GM19455 (cell line): ENCODE results near the gene MATR3.
"Not testable (repeated sequence)": the region's sequence is repeated elsewhere in the genome, so short reads cannot be mapped to it uniquely, and the experiment has no call there.

Experiments used
- ATAC-seq: cut with Tn5 transposase; IDR thresholded peaks from one replicate; pipeline ENCODE4 v1.9.1; 2021; ENCODE audit not compliant: unreplicated experiment

The MATR3 gene

DNA sequence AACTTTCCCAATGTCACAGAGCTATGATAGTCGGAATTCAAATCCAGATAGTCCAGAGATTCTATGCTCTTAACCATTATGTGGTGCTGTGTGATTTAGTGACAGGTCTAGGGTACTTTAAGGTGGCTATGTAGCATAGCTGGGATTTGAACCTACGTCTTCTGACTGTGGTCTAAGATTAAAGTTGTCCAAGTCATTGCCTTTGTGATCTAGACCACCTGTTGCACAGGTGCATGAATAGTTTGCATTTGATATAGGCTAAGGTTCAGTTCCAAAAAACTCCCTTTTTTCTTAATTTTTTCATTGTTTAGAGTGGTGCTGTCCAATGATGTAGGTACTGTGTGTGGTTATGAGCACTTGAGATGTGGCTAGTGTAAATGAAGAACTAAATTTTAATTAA, 50.6 kb downstream of the MATR3 start:
- ATAC-seq: no peak

GRCh38 chr5:139345442-139345841, 51.9 kb downstream of the MATR3 start:
- not testable (repeated sequence) for ATAC-seq

- not testable (repeated sequence) for ATAC-seq
These were observed 54.3 kb downstream of the MATR3 start for GRCh38 chr5:139347863-139348262.

DNA sequence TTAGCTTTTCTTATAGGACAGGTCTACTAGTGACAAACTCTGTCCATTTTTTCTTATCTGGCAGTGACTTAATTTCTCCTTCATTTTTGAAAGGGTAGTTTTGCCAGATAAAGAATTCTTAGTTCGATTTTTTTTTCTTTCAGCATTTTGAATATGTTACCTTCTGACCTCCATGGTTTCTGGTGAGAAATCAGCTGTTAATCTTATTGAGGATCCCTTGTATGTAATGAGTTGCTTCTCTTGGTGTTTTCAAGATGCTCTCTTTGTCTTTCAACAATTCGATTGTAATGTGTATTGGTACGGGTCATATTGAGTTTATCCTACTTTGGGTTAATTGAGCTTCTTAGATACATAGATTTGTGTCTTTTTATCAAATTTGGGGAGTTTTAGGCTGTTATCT, 60.6 kb downstream of the MATR3 start:
- no peak for ATAC-seq

GRCh38 chr5:139355900-139356299, 62.4 kb downstream of the MATR3 start:
- not testable (repeated sequence) for ATAC-seq

- no peak for ATAC-seq
These were observed 64.5 kb downstream of the MATR3 start for GRCh38 chr5:139358064-139358463.

DNA sequence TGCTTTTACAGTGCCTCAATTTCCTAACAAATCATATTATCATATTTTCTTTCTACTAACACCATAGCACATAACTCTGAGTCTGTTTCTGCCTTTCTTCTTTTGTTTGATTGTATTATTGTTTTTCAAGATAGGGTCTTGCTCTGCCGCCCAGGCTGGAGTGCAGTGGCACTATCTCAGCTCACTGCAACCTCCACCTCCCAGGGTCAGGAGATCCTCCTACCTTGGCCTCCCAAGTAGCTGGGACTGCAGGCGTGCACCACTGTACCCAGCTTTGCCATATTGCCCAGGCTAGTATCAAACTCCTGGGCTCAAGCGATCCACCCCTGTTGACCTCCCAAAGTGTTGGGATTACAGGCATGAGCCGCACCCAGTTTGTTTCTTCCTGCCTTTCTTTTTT, 66.8 kb downstream of the MATR3 start:
- ATAC-seq: no peak

DNA sequence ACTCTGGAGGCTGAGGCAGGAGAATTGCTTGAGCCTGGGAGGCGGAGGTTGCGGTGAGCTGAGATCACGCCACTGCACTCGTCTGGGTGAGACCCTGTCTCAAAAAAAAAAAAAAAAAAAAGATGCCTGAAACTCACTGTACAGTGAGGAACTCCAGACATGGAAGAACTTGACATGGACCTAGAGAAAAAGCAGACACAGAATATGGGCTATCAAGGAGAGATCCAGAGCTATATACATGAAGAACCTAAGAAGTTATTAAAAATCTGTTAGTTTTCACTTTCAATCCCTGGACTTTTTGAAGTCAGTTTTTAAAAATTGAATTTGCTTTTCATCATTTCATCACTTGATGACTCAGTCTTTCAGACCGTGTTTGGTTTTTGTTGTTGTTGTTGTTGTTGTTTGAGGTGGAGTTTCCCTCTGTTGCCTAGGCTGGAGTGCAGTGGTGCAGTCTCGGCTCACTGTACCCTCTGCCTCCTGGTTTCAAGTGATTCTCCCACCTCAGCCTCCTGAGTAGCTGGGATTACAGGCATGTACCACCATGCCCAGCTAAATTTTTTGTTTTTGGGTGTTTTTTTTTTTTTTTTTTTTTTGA, 68.4 kb downstream of the MATR3 start:
- ATAC-seq: no peak

- no peak for ATAC-seq
These were observed 70.4 kb downstream of the MATR3 start for GRCh38 chr5:139363937-139364336.

DNA sequence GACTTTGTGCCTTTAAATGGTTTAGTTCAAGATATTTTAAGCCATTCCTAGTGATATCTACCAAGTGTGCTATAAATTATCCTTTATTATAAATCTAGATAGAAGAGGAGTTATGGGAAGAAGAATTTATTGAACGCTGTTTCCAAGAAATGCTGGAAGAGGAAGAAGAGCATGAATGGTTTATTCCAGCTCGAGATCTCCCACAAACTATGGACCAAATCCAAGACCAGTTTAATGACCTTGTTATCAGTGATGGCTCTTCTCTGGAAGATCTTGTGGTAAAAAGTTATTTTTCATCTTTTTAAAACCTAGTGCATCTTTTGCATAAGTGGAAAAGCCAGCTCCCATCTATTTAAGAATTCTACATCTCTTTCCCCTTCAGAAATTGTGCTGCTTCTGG, 70.9 kb downstream of the MATR3 start:
- ATAC-seq: no peak

GRCh38 chr5:139368613-139369012, 75.1 kb downstream of the MATR3 start:
- no peak for ATAC-seq

- no peak for ATAC-seq
These were observed 75.6 kb downstream of the MATR3 start for GRCh38 chr5:139369181-139369580.

DNA sequence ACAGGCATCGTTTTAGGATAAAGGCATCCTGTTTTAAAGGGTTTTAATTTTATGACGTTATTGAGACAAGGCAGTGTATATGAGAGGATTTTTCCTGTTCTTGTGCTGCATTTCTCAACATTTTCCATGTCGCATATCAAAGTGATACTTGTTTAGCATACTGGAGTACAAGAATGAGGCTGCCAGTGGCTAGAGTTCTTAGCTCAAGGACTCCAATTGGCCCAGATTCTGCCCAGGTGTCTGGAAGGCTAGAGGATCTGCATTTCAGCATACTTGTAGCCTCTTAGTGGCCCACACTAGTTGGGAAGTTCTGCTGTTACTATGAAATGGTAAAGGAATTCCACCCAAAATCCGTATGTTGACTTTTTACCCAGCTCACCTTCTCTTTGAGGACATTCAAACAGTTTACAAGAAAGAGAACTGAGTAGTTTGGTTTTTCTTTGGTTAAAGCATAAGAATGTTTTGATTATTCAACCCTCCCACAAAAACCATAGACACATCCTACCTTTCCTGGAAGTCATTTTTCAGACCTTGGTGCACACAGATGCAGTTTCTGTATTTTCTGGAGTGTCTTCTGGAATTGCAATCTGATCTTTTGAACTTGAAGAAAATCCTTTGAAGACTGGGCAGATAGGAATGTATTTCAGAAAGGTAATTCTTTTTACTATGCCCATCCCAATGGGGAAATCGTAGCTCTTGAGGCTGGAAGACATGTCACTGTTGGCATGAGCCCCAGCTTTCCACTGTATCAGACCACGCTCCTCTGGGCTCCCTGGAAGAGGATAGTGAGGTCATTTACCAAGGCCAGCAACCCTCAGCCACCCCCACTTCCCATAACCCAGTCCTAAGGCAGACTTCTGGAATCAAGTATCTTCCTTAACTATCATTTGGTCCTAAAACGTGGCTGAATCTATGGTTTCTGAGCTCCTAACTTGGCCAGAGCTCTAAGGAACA, 78.2 kb downstream of the MATR3 start:
- ATAC-seq: no peak

GRCh38 chr5:139374909-139375308, 81.4 kb downstream of the MATR3 start:
- ATAC-seq: no peak

GRCh38 chr5:139376364-139376763, 82.8 kb downstream of the MATR3 start:
- ATAC-seq: no peak

DNA sequence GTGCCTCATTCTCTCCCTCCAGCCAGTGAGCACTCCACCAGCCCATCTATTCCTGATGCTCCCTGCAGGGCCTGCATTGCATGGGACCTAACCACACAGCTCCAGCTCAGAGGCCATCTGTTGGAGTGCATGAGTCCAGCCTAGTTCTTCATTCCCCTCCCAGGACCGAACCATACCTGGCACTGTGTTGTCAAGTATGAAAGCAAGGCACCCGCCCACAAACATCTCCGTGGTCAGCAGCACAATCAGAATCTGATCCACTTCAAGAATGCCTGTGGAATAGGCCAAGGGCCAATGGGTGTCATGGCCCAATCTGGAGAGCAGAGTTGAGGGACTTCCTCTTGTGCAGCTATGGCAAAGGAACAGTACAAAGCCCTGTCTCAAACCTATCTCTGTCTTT, 83.7 kb downstream of the MATR3 start:
- no peak for ATAC-seq

DNA sequence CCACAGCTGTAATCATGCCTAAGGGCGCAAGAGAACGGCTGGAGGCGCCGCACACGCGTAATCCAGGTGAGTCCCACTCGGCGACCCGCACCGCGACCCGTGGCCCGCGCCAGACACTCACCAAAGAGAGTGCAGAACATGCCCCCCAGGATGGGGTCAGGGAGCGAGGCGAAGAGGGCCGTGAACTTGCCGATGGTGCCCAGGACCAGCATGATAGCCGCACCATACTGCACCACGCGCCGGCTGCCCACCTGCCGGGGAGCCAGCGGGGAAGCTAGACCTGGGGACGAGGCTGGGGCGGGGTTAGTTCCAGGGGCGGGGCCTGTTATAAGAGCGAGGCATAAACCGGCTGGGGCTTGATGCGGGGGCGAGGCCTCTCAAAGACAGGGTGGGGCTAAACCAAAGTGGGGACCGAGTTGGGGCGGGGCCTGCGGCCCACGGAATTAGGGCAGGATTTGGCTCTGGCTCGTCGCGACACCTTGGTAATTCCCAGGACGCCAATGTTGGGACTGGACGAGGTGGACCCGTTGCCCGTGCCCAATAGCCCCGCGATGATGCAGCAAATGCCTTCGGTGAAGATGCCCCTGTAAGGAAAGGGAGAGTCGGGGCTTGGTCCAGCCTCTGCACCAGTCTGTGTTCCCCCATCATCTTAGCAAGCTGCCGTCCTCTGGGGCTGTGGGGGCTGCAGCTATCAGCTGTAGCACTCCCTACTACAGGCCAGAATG, 84.7 kb downstream of the MATR3 start:
- ATAC-seq: no peak

- ATAC-seq: no peak
These were observed 85.4 kb downstream of the MATR3 start for GRCh38 chr5:139378941-139379361.

DNA sequence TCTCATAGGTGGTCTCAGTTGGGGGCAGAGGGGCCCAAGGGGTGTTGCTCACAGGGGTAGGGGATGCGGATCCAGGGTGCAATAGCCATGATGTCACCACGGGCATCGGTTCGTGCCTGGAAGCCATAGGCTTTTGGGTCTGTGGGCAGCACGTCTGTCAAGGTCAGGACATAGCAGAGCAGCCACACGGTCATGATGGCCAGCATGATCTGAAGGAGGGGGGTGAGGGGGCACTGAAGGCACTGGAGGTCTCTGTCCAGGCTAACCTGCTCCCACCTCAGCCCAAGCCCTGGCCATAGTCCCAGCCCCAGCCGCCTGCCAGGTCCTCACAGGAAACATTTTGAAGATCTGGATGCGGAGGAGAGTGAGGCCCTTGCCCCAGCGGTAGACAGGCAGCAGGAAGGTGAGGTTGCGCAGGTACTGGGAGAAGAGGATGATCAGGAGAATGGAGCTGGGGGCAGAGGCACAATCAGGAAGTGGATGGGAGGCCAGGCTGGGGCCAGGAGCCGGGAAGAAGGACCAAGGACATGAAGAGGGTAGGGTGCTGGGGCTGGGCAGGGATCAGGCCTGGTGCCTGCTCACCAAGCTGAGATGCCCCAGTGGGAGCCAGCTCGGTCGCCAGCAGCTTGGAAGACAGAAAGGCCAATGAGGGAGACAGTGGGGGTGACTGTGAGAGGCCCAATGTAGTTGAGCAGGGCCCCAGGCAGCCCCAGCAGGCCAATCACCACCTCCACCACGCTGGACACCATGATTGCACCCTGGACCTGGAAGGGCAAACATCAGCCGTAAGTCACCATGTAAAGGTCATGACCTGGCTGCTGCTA, 86.3 kb downstream of the MATR3 start:
- ATAC-seq: no peak
